ENCODE results near the gene NECTIN1. TPM values are rescaled to one million over a fixed set of nuclear protein-coding genes. Genes with fewer than 3 reads are reported as not detected.

The NECTIN1 gene, protein sequence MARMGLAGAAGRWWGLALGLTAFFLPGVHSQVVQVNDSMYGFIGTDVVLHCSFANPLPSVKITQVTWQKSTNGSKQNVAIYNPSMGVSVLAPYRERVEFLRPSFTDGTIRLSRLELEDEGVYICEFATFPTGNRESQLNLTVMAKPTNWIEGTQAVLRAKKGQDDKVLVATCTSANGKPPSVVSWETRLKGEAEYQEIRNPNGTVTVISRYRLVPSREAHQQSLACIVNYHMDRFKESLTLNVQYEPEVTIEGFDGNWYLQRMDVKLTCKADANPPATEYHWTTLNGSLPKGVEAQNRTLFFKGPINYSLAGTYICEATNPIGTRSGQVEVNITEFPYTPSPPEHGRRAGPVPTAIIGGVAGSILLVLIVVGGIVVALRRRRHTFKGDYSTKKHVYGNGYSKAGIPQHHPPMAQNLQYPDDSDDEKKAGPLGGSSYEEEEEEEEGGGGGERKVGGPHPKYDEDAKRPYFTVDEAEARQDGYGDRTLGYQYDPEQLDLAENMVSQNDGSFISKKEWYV
- total RNA-seq, result 7.2 and 9.9 TPM in 2 replicates

DNA sequence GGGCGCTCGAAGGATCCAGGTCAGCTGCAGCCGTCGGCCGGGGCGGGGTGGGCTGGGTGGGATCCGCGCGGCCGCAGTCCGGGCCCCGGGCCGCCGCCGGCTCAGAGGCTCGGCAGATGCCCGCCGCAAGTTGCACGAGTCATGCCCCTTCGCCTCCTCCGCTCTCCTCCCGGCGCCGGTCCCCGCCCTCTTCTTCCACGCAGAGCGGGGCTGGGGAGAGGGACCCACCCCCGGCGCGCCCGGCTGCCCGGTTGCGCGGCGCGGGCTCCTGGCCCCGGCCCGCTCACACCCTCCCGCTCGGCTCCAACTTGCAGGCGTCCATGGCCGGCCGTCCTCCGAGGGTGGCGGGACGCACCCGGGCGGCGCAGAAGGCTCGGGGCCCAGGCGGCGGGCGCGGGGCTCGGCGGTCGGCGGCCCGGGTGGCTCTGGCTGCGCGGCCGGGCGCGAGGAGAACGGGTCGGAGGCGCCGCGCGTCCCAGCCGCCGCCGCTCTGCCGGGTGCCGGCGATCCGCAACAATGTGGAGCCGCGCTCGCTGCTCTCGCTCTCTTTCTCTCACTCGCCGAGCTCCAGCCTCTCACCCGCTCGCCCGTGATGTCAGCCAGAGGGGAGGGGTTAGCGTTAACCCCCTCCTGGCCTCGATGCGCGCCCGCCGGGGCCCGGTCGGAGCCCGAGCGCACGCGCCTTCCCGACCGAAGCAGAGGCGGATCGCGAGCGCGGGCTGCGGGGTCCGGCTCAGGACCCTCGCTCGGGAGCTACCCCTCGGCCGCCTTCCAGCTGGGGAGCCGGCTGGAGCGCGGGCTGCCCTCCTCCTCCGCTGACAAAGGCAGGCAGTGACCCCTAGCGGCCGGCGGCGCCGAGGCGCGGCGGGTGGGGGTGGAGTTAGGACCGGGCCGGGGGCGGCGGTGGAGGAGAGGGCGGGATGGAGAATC, at the start of gene NECTIN1:
Gene NECTIN1, minus strand, starts transcription at position 550 of the 930 bp plus-strand sequence. CDS start 647 bp downstream, outside the sequence.
- no peak for DNase-seq (ENCODE audit: extremely low read depth, low read depth, low spot score)

DNA sequence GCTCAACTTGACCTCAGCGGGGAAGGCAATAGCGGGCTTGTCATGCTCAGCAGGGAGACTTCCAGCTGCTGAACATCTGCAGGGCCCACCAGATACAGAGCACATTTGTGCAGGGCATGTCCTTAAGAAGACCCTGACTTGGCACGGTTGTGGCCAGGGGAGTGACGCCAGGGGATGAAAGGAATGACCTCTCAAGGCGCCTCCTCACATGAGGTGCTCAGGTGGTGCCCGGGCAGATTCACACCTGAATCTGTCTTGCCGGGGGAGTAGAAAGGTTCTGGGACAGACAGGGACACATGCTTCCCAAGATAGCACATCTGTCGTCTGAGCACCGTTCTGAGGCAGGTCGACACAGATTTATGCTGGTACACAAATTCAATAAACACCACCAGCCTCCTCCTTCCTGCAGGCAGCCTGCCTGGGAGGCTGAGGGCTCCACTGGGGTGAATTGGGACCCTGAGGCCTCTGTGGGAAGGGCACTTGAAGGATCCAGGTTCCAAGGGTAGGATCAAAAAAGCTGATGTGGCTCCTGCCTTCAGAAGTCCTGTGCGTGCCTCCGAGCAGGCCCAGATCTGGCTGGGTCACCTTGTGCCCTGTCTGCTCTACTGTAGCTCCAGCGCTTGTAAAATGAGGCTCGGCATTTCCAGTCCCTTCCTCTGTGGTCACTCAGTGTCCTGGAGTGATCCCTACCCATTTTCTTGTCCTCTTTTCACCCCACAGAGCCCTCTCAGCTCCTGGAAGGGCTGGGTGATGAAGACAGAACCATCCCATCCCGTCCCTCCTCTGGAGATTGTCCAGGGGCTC, 49.6 kb upstream of the NECTIN1 start:
- no peak for DNase-seq (ENCODE audit: extremely low read depth, low read depth, low spot score)

DNA sequence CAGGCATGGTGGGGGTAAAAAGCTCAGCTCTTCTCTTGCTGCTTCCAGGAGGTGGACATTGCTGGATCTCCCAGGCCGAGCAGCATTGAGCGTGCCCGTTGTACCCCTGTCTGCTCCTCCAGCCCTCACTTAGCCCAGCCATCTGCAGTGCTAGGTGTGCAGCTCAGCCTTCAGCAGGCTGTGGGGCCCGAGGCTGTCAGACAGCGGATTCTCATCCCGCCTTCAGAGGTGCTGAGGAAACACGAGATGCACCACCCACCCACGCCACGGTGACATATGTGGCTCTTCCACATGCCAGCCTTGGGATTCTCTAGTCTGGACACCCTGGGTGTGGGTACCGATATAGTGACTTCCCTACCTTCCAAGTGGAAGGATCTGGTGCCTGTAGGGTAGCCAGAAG, 48.9 kb upstream of the NECTIN1 start:
- no peak for DNase-seq (ENCODE audit: extremely low read depth, low read depth, low spot score)

DNA sequence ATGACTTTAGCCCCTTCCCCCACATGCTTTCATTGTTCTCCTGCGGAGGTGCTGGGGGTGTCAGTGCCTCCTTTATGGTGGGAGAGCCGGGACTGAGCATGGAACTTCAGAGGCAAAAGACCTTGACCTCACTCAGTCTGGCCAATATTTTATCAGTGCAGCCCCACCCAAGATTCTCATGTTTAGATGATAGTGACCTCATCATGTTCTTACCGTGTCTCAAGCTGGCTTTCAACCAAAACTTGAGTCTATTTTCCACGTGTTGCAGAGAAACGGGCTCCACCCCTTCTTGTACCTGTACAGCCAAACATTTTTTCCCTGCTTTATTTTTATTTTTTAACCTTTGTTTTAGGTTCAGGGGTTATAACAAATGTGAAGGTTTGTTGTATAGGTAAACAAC, 47.7 kb upstream of the NECTIN1 start:
- no peak for DNase-seq (ENCODE audit: extremely low read depth, low read depth, low spot score)

DNA sequence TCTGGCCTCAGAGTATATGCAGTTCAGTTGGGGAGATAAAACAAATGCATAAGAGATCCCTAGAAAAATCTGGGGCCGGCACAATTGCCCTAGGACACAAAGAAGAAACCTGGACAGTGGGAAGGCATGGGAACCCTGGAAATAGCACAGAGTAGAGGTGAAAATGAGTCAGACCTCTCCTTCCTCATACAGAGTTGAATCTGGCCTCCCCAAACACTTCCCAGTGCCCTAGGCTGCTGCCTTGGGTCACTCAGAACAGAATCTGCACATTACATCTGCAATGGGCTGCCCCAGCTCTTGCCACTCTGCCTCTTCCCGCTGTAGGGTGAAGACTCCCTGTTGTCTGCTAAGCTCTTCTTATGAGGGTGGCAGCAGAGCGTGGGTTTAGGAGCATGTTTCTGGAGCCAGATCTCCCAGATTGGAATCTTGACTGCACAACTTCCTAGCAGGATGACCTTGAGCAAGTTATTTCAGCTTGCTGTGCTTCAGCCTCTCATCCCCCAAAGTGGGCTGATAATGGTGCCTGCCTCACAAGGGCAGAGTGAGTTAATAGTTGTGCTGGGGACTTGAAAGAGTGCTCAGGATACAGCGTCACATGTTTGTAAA, 47.1 kb upstream of the NECTIN1 start:
- DNase-seq (ENCODE audit: extremely low read depth, low read depth, low spot score), result no peak

DNA sequence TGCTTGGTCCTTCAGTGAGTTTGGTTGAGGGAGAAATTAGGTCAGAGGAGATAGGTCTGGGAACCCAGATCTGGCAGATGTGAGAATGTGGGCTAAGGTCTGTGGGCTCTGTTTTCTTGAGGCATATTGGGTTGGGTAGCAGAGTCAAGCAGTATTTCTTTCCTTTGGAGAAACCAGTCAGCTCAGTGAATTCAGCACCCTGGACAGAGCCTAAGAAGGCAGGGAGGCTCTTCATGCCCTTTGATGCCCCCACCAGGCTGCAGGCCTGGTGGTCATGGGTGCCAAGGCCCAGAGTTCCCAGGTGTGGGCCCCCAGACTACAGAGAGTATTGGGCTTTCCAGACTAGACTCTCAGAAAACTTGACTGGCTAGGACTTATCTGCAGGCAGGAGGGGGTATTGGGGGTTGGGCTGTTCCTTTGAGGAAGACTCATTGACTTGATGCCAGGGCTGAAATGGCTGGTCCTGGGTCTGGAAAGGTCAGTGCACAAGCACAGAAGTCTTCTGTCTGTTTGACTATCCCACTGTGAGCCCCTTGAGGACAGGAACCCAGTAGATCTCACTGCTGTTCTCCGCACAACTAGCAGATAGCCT, 45.3 kb upstream of the NECTIN1 start:
- no peak for DNase-seq (ENCODE audit: extremely low read depth, low read depth, low spot score)

DNA sequence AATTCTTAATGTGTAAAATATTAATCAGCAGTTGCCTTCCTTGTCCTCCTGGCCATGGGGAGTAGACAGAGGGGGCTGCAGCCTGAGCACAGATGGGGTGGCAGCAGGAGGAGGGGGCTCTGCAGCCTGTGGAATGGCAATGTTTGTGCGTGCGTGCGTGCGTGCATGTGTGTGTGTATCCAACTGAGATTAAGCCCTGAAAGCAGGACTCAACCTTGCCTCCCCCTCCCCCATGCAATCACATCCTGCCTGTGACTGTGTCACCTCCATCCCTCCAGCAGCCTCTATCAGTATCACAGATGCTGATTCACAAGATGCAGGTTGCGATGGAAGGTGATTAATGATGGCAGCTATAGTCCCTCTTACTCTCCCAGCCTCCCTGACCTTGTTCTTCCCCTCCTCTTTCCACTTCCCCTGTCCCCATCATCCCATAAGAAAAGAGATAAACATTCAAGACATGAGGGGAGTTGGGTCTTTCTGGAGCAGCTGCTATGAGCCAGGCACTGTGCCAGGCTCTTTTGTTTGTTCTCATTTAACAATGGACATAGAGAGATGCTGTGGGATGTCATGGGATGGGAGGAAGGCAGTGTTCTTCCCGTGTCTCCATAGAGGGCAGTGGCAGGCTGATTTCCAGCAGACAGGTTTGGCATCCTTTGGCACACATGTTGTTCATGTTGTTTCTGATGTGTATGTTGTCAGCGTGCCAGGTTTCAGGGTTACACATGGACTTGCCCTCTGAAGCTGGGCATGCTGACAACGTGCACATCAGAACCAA, 43.8 kb upstream of the NECTIN1 start:
- no peak for DNase-seq (ENCODE audit: extremely low read depth, low read depth, low spot score)

DNA sequence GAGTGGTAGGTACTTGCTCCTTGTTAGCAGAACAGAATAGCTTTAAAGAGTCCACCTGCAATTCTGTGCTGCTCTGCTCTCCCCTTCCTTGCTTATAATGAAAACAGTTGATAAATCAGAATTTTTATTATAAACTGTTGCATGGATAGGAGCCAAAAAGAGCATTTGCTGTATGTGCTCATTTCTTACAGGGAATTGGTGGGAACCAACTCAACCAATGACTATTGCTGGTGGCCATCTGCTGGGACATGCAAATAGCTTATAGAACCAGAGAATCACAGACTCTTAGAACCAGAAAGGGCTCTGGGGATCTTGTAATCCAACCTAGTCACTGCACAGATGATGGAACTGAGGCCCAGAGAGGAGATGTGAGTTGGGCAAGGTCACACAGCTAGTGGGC, 43.1 kb upstream of the NECTIN1 start:
- no peak for DNase-seq (ENCODE audit: extremely low read depth, low read depth, low spot score)

DNA sequence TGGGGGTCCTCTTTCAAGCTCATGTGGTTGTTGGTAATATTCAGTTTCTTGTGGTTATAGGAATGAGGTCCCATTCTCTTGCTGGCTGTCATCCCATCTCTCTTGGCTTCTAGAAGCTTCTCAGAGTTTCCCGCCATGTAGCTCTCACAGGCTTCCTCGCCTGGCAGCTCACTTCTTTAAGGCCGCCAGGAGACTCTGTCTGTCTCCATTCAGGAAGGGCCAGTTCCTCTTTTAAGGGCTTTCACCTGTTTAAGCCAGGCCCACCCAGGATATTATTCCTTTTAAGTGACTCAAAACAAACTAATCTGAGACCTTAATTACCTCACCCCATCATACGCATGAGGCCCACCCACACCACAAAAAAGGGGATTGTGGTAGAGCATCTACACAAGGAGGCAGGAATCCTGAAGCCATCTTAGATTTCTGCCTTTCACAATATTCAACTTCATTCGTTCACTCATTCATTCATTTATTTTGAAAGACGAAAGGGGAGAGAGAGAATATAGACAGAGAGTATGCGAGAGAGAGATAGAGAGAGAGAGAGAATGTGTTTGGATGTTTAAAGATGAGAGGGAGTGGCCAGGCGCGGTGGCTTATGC, 42.3 kb upstream of the NECTIN1 start:
- no peak for DNase-seq (ENCODE audit: extremely low read depth, low read depth, low spot score)

DNA sequence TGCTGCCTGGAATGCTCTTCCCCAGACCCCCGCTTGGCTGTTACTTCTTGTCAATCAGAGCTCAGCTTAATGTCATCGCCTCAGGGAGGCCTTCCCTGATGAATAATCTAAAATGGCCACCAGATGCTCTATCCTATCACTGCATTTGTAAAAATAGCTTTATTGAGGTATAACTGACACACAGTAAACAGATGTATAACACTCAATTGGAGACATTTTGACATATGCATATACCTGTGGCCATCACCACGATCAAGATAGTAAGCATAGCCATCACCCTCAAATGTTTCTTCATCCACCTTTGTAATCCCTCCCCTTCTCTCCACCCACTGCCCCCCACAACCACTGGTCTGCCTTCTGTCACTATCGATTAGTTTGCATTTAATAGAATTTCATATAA, 36.6 kb upstream of the NECTIN1 start:
- no peak for DNase-seq (ENCODE audit: extremely low read depth, low read depth, low spot score)

DNA sequence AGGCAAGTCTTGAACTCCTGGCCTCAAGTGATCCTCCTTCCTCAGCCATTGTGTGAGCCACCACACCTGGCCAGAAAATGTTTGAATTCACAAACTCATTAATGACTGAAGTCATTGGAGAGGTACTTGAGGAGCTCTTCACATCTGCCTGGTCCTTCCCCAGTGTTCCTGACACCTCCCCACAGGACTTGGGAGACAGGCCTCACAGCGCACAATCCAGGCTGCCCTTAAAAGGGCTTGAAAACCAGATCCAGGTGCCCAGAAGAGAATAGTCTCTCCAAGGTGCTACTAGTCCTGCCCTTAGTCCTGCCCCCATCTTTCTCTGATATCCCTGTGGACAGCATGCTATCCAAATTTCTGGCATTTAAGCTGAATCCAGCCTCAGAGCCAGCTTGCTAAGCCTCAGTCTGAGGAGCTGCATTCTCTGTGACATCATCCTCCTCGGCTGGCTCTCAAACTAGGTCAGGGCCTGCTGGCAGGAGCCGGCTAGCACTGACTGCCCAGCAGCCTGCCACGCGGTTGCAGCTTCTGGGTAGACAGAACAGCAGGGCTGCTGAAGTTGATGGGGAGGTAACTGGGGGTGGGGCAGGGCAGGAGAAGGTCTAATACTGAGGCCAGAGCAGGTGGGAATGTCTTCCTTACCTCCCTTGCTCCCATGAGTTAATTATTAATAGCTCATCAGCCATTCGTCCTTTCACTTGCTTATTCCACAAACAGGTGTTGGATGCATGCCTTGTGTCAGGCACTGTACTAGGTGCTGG, 35.3 kb upstream of the NECTIN1 start:
- DNase-seq (ENCODE audit: extremely low read depth, low read depth, low spot score), result no peak

DNA sequence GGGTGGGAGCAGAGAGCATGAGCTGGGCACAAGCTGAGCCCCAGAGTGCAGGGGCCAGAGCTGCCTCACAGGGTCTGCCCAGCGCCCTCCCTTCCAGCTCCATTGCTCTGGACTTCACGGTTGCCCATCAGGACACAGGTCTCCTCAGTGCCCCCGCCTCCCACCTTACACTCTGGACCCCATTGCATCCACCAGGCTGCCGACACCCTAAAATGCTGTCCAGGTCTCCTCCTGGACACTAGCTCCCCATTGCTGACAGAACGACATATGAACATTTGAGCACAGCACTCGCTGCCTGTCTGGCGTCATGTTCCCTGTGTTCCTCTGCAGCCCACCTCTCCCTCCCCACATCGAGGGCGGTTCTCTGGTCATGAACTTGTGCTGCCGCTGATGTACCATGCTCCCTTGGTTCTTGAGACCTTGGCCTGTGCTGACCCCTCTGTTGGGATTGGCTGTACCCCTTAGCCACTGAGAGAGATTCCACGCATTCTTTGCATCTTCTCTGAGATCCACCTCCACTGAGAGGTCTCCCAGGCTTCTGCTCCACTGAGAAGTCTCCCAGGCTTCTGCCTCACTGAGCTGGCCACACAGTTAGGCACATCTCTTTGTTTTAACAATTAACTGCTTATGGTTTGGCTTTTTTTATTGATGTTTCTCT, 34.2 kb upstream of the NECTIN1 start:
- DNase-seq (ENCODE audit: extremely low read depth, low read depth, low spot score), result no peak

DNA sequence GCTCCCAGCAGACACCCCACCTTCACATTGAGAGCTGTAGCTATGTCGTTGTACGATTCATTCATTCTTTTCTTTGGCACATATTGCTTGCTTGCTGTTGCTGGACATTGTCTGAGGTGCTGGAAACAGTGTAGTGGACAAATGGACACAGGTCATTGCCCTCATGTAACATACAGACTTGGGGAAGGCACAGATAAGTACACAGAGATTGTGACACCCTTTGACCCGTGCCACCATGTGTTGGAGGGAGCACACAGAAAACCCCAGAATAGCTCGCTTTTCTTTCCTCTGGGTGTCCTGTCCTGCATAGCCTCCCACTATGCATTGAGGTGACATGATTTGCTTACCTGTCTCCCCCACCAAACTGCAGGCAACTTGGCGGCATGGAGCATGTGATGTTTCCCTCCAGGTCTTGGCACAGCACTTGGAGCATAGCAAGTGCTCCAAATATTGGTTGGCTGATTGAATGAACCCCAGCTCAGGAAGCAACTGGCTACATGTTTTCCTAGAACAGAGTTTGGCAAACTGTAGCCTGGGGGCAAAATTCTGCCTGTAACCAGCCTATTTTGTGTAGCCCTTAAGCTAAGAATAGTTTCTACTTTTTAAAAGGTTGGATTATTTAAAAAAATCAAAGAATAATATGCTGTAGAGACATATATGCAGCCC, 30.9 kb upstream of the NECTIN1 start:
- no peak for DNase-seq (ENCODE audit: extremely low read depth, low read depth, low spot score)

DNA sequence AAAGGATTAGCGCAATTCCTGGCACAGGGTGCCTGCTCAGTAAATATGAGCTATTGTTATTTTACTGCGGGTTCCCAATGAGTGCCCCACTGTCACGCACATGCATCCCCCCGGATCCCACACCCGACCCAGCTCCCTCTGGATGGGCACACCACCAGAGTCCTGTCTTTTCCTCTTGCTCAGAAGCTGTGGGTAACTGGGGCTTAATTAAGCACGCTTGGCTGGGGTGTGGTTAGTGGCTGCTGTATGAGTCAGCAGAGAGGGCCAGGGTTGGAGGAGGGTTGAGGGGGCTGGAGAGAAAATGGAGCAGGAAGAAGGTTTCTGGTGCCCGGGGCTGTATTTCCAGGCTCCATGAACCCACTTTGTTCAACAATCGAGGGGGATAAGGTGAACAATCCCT, 30.3 kb upstream of the NECTIN1 start:
- no peak for DNase-seq (ENCODE audit: extremely low read depth, low read depth, low spot score)

DNA sequence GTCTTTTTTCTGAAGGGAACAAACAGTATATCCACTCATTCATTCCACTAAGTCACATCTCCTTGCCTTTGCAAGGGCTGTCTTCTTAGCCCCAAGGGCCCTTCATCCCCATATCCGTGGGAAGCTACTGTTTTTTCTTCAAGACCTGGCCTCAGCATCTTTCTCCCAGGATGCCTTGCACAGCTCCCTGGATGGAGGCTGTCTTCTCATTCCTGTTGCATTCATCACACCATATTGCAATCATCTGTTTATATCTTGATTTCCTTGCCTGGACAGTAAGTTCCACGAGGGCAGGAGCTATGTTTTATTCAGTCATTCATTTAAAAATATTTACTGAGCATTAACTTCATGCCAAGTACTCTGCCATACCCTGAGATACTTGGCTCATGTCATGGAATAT, 29.3 kb upstream of the NECTIN1 start:
- no peak for DNase-seq (ENCODE audit: extremely low read depth, low read depth, low spot score)

DNA sequence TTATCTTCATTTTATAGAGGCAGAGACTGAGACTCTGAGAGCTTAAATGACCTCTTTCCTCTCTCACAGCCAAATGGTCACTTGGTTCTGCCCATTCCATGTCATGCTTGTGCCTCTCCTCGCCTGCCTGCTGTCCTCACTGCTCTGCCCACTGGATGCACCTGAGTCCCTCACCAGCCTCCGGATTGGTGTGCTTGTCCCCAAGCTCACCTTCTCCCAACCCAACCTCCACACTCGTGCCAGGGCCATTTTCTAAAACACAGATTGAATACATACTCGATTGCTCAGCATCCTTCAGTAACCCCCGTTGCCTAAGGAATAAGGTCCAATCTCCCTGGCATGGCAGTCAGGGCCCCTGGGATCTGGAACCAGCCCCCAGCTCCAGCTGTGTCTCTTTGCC, 28.4 kb upstream of the NECTIN1 start:
- DNase-seq (ENCODE audit: extremely low read depth, low read depth, low spot score), result no peak

All from glomerular endothelial cell (primary cell).